ENCODE measurements around the gene CLDN12.

CLDN12 gene

DNA sequence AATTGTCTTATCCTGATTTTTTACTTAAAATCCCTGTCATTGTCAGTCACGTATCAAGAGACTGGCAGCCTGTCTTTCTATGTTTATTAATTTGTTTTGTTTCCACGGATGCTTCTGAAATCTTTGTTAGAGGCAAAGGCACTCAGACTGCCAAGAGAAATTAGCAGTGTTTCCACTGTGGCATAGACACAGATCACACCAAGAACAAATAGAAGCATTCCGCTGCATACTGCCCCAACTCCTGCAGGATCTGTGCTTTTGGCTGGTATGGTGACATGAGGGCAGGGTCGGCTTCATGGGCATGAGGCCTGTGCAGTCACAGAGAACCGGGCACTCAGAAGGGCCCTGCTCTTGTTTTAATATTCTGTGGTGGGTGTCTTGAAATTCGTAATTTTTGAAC is 18.4 kb downstream of the CLDN12 start:
- H3K4me1 ChIP-seq: no peaks in the 10 kb centered on the region
- H3K4me3 ChIP-seq (ENCODE audit: low read depth, low read length): no peak overlapping the region
- no peaks in the 10 kb centered on the region for H3K27me3 ChIP-seq
- no peak for DNase-seq
- H3K36me3 ChIP-seq: no peaks in the 10 kb centered on the region
- no peaks in the 10 kb centered on the region for H3K9me3 ChIP-seq
- TF ChIP-seq, protein P1, sequence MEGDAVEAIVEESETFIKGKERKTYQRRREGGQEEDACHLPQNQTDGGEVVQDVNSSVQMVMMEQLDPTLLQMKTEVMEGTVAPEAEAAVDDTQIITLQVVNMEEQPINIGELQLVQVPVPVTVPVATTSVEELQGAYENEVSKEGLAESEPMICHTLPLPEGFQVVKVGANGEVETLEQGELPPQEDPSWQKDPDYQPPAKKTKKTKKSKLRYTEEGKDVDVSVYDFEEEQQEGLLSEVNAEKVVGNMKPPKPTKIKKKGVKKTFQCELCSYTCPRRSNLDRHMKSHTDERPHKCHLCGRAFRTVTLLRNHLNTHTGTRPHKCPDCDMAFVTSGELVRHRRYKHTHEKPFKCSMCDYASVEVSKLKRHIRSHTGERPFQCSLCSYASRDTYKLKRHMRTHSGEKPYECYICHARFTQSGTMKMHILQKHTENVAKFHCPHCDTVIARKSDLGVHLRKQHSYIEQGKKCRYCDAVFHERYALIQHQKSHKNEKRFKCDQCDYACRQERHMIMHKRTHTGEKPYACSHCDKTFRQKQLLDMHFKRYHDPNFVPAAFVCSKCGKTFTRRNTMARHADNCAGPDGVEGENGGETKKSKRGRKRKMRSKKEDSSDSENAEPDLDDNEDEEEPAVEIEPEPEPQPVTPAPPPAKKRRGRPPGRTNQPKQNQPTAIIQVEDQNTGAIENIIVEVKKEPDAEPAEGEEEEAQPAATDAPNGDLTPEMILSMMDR (IDR thresholded peaks at IDR 0.05; ENCODE audit: low read depth, low read length): no peak

DNA sequence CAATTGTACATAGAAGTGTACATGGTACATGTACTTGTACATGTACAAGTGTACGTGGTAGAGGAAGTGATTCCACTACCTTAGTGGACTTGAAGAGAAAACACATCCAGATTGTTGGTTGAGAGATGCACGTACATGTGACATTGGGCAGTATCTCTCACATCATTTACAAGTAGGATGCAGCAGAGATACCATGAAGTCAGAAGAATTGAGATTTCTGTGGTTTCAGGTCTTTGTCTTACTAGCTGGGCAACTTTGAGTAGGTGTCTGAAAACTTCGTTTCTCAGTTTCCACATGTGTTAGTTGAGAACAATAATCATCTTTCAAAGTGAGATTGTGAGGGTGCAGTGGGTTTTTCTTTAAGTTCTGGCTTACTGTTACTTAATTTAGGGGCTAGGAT is 21.5 kb downstream of the CLDN12 start:
- H3K4me3 ChIP-seq (ENCODE audit: low read depth, low read length): no peak overlapping the region
- no peaks in the 10 kb centered on the region for H3K4me1 ChIP-seq
- H3K36me3 ChIP-seq: no peaks in the 10 kb centered on the region
- TF ChIP-seq, protein P1 (IDR thresholded peaks at IDR 0.05; ENCODE audit: low read depth, low read length): no peak
- no peak for DNase-seq
- H3K9me3 ChIP-seq: no peaks in the 10 kb centered on the region
- no peaks in the 10 kb centered on the region for H3K27me3 ChIP-seq

DNA sequence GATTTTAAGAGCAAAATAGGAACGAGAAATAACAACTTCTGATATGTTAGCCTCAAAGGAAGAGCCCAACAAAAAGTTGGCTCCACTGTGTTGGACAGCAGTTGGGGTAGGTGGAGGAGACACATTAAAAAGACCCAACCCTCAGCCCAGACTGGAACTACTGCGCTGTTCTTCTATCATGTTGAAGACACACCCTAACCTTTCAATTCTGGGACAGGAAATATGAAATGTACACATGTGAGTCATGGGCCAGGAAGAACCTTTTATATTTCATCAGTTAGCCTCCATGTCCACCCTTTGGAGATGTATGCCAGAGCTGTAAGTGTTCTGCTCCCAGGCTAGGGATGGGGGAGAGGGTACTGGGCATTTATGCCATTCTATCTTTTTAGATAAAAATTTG is 22.1 kb downstream of the CLDN12 start:
- no peak overlapping the region for H3K4me3 ChIP-seq (ENCODE audit: low read depth, low read length)
- TF ChIP-seq, protein P1 (IDR thresholded peaks at IDR 0.05; ENCODE audit: low read depth, low read length): no peak
- no peaks in the 10 kb centered on the region for H3K36me3 ChIP-seq
- no peaks in the 10 kb centered on the region for H3K27me3 ChIP-seq
- H3K4me1 ChIP-seq: no peaks in the 10 kb centered on the region
- no peak for DNase-seq
- no peaks in the 10 kb centered on the region for H3K9me3 ChIP-seq

DNA sequence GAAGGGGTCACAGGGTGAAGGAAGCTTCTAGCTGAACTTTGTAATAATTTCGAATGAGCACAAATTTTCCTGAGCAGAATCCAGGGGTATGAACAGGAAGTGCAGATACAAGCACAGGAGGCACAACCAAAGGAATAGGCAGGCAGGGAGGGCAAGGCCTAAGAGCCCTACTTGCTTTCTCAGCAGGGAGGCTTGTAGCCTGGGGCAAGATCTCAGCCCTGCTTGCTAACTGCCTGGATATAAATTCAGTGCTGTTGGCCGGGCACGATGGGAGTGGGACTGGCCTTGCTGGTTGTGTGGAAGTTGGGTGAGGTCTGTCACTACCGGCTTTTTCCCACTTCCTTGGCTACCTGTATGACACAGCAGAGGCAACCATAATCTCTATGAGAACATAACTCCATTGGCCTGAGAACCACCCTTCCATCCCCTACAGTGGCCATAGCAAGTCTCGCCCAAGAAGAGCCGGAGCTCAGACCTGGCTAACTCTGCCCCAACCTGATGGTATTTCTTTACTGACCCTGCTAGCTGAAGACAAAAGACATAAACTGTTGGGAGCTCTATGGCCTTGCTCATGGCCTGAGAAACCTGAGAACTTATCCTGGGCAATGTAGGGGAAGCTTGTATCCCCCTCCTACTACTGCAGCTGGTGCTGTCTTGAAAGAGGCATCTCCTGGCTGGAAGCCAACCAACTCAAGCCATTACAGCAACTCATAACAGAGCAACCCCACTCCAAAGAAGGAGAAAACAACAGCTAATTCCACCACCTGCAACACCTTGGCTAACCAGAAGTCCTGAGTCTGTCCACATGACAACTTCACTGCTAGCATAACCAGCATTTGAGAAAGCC is 27.6 kb downstream of the CLDN12 start:
- Histone ChIP-seq H3K27me3 (no peaks in the 10 kb centered on the region), H3K4me1 (no peaks in the 10 kb centered on the region), H3K9me3 (no peaks in the 10 kb centered on the region), H3K36me3 (no peaks in the 10 kb centered on the region), H3K4me3 (ENCODE audit: low read depth, low read length) (no peak overlapping the region)
- no peak for DNase-seq
- TF ChIP-seq, protein P1 (IDR thresholded peaks at IDR 0.05; ENCODE audit: low read depth, low read length): no peak

DNA sequence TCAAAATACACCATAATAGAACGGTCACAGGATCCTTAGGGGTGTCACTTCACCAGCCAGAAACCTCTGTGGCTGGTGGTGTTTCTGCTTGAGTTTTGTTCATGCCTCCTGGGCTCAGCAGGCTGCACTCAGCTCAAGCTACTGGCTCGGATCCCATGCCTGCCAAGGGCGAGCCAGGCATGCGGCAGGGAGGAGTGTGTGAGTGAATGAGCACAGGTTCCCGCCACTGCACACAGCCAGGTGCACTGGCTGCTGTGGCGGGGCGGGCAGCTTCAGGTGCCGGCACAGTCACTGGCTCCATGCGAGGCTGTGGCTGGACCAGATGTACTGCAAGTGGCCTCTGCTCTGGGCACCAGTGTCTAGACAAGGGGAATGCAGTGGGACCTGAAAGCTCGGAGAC is 29.5 kb downstream of the CLDN12 start:
- no peak for DNase-seq
- Histone ChIP-seq H3K9me3 (no peaks in the 10 kb centered on the region), H3K27me3 (no peaks in the 10 kb centered on the region), H3K4me1 (no peaks in the 10 kb centered on the region), H3K36me3 (no peaks in the 10 kb centered on the region), H3K4me3 (ENCODE audit: low read depth, low read length) (no peak overlapping the region)
- TF ChIP-seq, protein P1 (IDR thresholded peaks at IDR 0.05; ENCODE audit: low read depth, low read length): no peak

DNA sequence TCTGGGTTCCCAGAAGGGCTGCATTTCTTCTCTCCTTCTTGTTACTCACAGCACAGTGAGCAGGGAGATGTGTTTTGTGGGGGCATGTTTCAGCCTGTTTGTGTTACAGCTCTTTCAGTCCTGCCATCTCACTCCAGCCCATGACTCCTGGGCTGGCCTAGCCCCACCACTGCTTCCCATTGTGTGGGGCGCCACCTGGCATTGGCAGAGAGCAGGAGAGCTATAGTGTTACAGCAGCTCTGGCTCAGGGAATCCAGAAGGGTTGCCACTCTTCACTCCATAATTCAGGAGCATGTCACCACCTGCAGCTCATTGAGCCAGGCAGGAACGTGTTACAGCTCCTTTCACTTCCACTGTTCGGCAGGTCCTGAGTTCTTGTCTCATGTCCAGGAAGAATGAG is 30.0 kb downstream of the CLDN12 start:
- DNase-seq: no peak
- TF ChIP-seq, protein P1 (IDR thresholded peaks at IDR 0.05; ENCODE audit: low read depth, low read length): no peak
- H3K36me3 ChIP-seq: no peaks in the 10 kb centered on the region
- H3K27me3 ChIP-seq: no peaks in the 10 kb centered on the region
- no peak overlapping the region for H3K4me3 ChIP-seq (ENCODE audit: low read depth, low read length)
- no peaks in the 10 kb centered on the region for H3K4me1 ChIP-seq
- no peaks in the 10 kb centered on the region for H3K9me3 ChIP-seq
